Endothelial cell (in vitro differentiated cells): ENCODE measurements around the gene PNPT1. TPM values are rescaled to one million over a fixed set of nuclear protein-coding genes. Genes with fewer than 3 reads are reported as not detected.
"Not testable (repeated sequence)": the region's sequence is repeated elsewhere in the genome, so short reads cannot be mapped to it uniquely, and the experiment has no call there.

Experiments used
- DNase-seq: peaks from one replicate; pipeline ENCODE4 v3.0.0; 2021; ENCODE audit warnings: low spot score
- H3K27ac Mint-ChIP-seq: one replicate; pipeline ENCODE4 v1.8.0; 2021; ENCODE audit warnings: mixed read lengths, inconsistent platforms; ENCODE audit not compliant: unreplicated experiment
- H3K27me3 Mint-ChIP-seq: one replicate; pipeline ENCODE4 v1.8.0; 2021; ENCODE audit warnings: mild to moderate bottlenecking, moderate library complexity, mixed read lengths, inconsistent platforms; ENCODE audit not compliant: unreplicated experiment
- H3K36me3 Mint-ChIP-seq: one replicate; pipeline ENCODE4 v1.8.0; 2021; ENCODE audit warnings: mild to moderate bottlenecking, low read depth, mixed read lengths, inconsistent platforms; ENCODE audit not compliant: unreplicated experiment
- H3K4me1 Mint-ChIP-seq: one replicate; pipeline ENCODE4 v1.8.0; 2021; ENCODE audit warnings: mild to moderate bottlenecking, mixed read lengths, inconsistent platforms; ENCODE audit not compliant: unreplicated experiment
- H3K4me3 Mint-ChIP-seq: one replicate; pipeline ENCODE4 v1.8.0; 2021; ENCODE audit warnings: mild to moderate bottlenecking, mixed read lengths, inconsistent platforms; ENCODE audit not compliant: unreplicated experiment
- H3K9me3 Mint-ChIP-seq: one replicate; pipeline ENCODE4 v1.8.0; 2021; ENCODE audit warnings: mixed read lengths, inconsistent platforms; ENCODE audit not compliant: unreplicated experiment
- total RNA-seq: library from RNA; stranded (reverse); fragmentation: NEBNext Ultra II Directional; extraction: Animal tissue kit (Norgen Biotek cat#: 25700); gene quantifications from one replicate; pipeline ENCODE4 v1.2.1, GENCODE V29; 2021; ENCODE audit not compliant: unreplicated experiment
- TF ChIP-seq, protein P1 (sequence below): fragments of 200-600 bp; sonication (generic); IDR thresholded peaks from one replicate; pipeline ENCODE4 v1.5.0; 2021; ENCODE audit warnings: antibody characterized with exemption; ENCODE audit not compliant: unreplicated experiment

PNPT1 gene
- total RNA-seq, 1 donor from 2014 or later = 24.9 TPM

- peaks cover 4% of the 10 kb centered on the region for H3K27me3 Mint-ChIP-seq
- TF ChIP-seq, protein P1, sequence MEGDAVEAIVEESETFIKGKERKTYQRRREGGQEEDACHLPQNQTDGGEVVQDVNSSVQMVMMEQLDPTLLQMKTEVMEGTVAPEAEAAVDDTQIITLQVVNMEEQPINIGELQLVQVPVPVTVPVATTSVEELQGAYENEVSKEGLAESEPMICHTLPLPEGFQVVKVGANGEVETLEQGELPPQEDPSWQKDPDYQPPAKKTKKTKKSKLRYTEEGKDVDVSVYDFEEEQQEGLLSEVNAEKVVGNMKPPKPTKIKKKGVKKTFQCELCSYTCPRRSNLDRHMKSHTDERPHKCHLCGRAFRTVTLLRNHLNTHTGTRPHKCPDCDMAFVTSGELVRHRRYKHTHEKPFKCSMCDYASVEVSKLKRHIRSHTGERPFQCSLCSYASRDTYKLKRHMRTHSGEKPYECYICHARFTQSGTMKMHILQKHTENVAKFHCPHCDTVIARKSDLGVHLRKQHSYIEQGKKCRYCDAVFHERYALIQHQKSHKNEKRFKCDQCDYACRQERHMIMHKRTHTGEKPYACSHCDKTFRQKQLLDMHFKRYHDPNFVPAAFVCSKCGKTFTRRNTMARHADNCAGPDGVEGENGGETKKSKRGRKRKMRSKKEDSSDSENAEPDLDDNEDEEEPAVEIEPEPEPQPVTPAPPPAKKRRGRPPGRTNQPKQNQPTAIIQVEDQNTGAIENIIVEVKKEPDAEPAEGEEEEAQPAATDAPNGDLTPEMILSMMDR = peak; percentile 88
- H3K4me1 Mint-ChIP-seq = peaks cover 14% of the 10 kb centered on the region
- H3K36me3 Mint-ChIP-seq = no peaks in the 10 kb centered on the region
- H3K9me3 Mint-ChIP-seq = no peaks in the 10 kb centered on the region
- peak; percentile 65 for DNase-seq
- H3K27ac Mint-ChIP-seq = no peak overlapping the region
- H3K4me3 Mint-ChIP-seq = no peak overlapping the region
Observed at GRCh38 chr2:55718165-55719008, 24.7 kb upstream of the PNPT1 start.

DNA sequence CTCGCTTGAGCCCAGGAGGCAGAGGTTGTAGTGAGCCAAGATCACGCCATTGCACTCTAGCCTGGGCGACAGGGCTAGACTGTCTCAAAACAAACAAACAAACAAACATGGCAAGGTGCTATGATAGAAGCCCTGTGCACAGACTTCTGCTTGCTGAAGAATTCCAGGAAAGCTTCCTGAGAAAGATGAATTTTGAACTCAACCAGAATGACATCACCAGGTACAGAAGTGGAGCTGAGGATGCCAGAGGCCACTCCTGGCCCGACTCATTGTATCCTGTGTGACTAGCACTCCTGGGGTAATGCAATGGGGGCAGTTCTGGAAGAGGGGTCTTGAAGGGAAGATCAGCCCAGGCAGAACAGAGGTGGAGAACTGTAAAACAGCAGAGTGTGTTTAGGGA is 22.0 kb upstream of the PNPT1 start:
- peaks cover 4% of the 10 kb centered on the region for H3K27me3 Mint-ChIP-seq
- no peaks in the 10 kb centered on the region for H3K9me3 Mint-ChIP-seq
- TF ChIP-seq, protein P1 = no peak
- no peak overlapping the region for H3K27ac Mint-ChIP-seq
- peaks cover 14% of the 10 kb centered on the region for H3K4me1 Mint-ChIP-seq
- no peaks in the 10 kb centered on the region for H3K36me3 Mint-ChIP-seq
- H3K4me3 Mint-ChIP-seq = no peak overlapping the region
- no peak for DNase-seq

DNA sequence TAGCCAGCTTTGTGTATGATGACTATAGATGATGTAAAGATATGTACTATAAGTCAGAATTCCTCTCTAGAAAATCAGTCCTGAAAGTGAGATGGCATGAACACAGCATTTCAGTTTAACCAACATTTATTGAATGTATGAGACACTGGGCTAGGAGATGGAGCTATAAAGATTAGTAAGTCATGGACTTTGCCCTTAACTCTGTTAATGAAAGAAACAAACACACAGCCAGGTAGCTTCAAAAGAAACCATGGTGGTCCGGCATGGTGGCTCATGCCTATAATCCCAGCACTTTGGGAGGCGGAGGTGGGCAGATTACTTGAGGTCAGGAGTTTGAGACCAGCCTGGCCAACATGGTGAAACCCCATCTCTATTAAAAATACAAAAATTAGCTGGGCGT is 21.5 kb upstream of the PNPT1 start:
- DNase-seq, H3K36me3 Mint-ChIP-seq, H3K4me3 Mint-ChIP-seq, H3K27ac Mint-ChIP-seq, H3K27me3 Mint-ChIP-seq, H3K9me3 Mint-ChIP-seq: not testable (repeated sequence)
- H3K4me1 Mint-ChIP-seq = peaks cover 14% of the 10 kb centered on the region

GRCh38 chr2:55712477-55713060 is 18.9 kb upstream of the PNPT1 start:
- no peak overlapping the region for H3K27ac Mint-ChIP-seq
- H3K9me3 Mint-ChIP-seq = no peaks in the 10 kb centered on the region
- DNase-seq = no peak
- H3K27me3 Mint-ChIP-seq = peaks cover 4% of the 10 kb centered on the region
- TF ChIP-seq, protein P1 = no peak
- H3K4me1 Mint-ChIP-seq = peaks cover 14% of the 10 kb centered on the region
- no peak overlapping the region for H3K4me3 Mint-ChIP-seq
- H3K36me3 Mint-ChIP-seq = no peaks in the 10 kb centered on the region

DNA sequence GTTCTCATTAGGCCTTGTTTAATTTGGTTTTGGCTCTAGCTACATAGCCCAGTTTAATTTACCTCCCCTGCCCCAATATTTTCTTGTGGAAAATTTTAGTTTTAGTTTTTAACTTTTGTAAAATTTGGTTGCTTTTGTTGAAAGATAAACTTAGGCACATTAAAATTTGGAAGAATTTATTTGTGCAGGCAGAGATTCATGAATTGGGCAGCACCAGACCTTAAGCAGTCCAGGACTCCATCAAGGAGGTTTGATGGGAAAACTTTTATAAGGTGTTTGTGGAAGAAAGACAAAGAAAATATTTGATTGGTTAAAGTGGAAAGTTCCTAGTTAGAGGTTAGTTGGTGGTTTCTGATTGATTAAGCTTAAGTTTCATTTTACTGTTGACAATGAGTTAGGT is 16.4 kb upstream of the PNPT1 start:
- Mint-ChIP-seq H3K36me3 (no peaks in the 10 kb centered on the region), H3K27ac (no peak overlapping the region), H3K27me3 (no peaks in the 10 kb centered on the region), H3K4me1 (no peaks in the 10 kb centered on the region), H3K9me3 (no peaks in the 10 kb centered on the region), H3K4me3 (no peak overlapping the region)
- TF ChIP-seq, protein P1 = no peak
- no peak for DNase-seq
